Type B pancreatic cell (in vitro differentiated cells): Measurements from ENCODE around the gene SAXO1. TPM values are rescaled to one million over a fixed set of nuclear protein-coding genes. Genes with fewer than 3 reads are reported as not detected.

Experiments
- DNase-seq: peaks from one replicate; pipeline ENCODE4 v3.0.0; 2021; ENCODE audit warnings: mixed read lengths; ENCODE audit not compliant: unreplicated experiment; ENCODE audit errors: extremely low spot score
- H3K27ac Mint-ChIP-seq: 2 replicates; pipeline ENCODE4 v1.8.0; 2021; ENCODE audit warnings: mild to moderate bottlenecking, mixed read lengths
- H3K27me3 Mint-ChIP-seq: 2 replicates; pipeline ENCODE4 v1.8.0; 2021; ENCODE audit warnings: mixed read lengths
- H3K36me3 Mint-ChIP-seq: 2 replicates; pipeline ENCODE4 v1.8.0; 2021; ENCODE audit warnings: mixed read lengths
- H3K4me1 Mint-ChIP-seq: one replicate; pipeline ENCODE4 v1.8.0; 2021; ENCODE audit warnings: mixed read lengths; ENCODE audit not compliant: unreplicated experiment
- H3K4me3 Mint-ChIP-seq: 2 replicates; pipeline ENCODE4 v1.8.0; 2021; ENCODE audit warnings: mild to moderate bottlenecking, mixed read lengths
- H3K9me3 Mint-ChIP-seq: 2 replicates; pipeline ENCODE4 v1.8.0; 2021; ENCODE audit warnings: mixed read lengths
- long read RNA-seq: library from polyadenylated mRNA; unstranded; transcript quantifications from one replicate; pipeline ENCODE4 v2.0.0, GENCODE V29; 2020
- total RNA-seq: library from RNA; stranded (reverse); gene quantifications from 2 replicates; pipeline ENCODE4 v1.2.1, GENCODE V29; 2021; ENCODE audit warnings: low replicate concordance
- TF ChIP-seq, protein P1 (sequence below): fragments of 200-600 bp; sonication (generic); conservative IDR thresholded peaks from 2 replicates; pipeline ENCODE4 v1.5.0; 2021; ENCODE audit warnings: antibody characterized with exemption, mild to moderate bottlenecking

SAXO1 gene, protein sequence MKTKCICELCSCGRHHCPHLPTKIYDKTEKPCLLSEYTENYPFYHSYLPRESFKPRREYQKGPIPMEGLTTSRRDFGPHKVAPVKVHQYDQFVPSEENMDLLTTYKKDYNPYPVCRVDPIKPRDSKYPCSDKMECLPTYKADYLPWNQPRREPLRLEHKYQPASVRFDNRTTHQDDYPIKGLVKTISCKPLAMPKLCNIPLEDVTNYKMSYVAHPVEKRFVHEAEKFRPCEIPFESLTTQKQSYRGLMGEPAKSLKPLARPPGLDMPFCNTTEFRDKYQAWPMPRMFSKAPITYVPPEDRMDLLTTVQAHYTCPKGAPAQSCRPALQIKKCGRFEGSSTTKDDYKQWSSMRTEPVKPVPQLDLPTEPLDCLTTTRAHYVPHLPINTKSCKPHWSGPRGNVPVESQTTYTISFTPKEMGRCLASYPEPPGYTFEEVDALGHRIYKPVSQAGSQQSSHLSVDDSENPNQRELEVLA
- 0.48 TPM in 1 of 2 replicates, not detected in the other for total RNA-seq
- long read RNA-seq, partial matches to known transcripts = 0 of 1 reads
- long read RNA-seq, other reads (novel, unspliced or antisense) = 1 of 1 reads

- peaks cover 5% of the 10 kb centered on the region for H3K9me3 Mint-ChIP-seq
- peaks cover 7% of the 10 kb centered on the region for H3K27me3 Mint-ChIP-seq
- H3K36me3 Mint-ChIP-seq = no peaks in the 10 kb centered on the region
- H3K27ac Mint-ChIP-seq = no peak within 1 kb of the TSS
- no peak for DNase-seq
- peaks cover 6% of the 10 kb centered on the region for H3K4me1 Mint-ChIP-seq
- H3K4me3 Mint-ChIP-seq = no peak within 1 kb of the TSS
- TF ChIP-seq, protein P1, sequence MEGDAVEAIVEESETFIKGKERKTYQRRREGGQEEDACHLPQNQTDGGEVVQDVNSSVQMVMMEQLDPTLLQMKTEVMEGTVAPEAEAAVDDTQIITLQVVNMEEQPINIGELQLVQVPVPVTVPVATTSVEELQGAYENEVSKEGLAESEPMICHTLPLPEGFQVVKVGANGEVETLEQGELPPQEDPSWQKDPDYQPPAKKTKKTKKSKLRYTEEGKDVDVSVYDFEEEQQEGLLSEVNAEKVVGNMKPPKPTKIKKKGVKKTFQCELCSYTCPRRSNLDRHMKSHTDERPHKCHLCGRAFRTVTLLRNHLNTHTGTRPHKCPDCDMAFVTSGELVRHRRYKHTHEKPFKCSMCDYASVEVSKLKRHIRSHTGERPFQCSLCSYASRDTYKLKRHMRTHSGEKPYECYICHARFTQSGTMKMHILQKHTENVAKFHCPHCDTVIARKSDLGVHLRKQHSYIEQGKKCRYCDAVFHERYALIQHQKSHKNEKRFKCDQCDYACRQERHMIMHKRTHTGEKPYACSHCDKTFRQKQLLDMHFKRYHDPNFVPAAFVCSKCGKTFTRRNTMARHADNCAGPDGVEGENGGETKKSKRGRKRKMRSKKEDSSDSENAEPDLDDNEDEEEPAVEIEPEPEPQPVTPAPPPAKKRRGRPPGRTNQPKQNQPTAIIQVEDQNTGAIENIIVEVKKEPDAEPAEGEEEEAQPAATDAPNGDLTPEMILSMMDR = no peak
These were observed at the start of gene SAXO1 for GRCh38 chr9:19033015-19033414. TSS of gene SAXO1 (minus strand) at chr9:19033209. CDS start at chr9:19032908, 301 bp downstream.

GRCh38 chr9:19074836-19075235 lies 41.8 kb upstream of the SAXO1 start:
- peaks cover 35% of the 10 kb centered on the region for H3K36me3 Mint-ChIP-seq
- H3K27ac Mint-ChIP-seq = no peak overlapping the region

DNA sequence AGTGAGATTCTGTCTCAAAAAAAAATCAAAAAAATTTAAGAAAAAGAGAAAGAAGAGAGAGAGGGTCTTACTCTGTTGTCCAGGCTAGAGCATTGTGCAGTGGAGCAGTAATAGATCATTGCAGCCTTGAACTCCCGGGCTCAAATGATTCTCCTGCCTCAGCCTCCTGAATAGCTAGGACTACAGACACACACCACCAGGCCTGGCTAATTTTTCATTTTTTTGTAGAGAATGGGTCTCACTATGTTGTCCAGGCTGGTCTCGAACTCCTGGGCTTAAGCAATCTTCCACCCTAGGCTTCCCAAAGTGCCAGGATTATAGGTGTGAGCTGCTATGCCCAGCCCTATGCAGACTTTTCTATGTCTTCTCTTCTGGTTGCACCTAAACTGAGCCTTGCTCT lies 41.2 kb upstream of the SAXO1 start:
- Mint-ChIP-seq H3K9me3 (no peaks in the 10 kb centered on the region), H3K4me1 (no peaks in the 10 kb centered on the region), H3K4me3 (no peak overlapping the region), H3K27ac (no peak overlapping the region), H3K27me3 (no peaks in the 10 kb centered on the region), H3K36me3 (peaks cover 36% of the 10 kb centered on the region)
- TF ChIP-seq, protein P1 = no peak
- DNase-seq = no peak

More at GRCh38 chr9:19074836-19075235, 41.8 kb upstream of the SAXO1 start:
- H3K4me1 Mint-ChIP-seq = no peaks in the 10 kb centered on the region
- TF ChIP-seq, protein P1 = no peak
- DNase-seq = no peak
- H3K27me3 Mint-ChIP-seq = no peaks in the 10 kb centered on the region
- H3K9me3 Mint-ChIP-seq = no peaks in the 10 kb centered on the region
- H3K4me3 Mint-ChIP-seq = no peak overlapping the region

- DNase-seq = no peak
- TF ChIP-seq, protein P1 = no peak
- no peaks in the 10 kb centered on the region for H3K27me3 Mint-ChIP-seq
- no peaks in the 10 kb centered on the region for H3K4me1 Mint-ChIP-seq
- H3K27ac Mint-ChIP-seq = no peak overlapping the region
- no peak overlapping the region for H3K4me3 Mint-ChIP-seq
- no peaks in the 10 kb centered on the region for H3K9me3 Mint-ChIP-seq
- H3K36me3 Mint-ChIP-seq = peaks cover 50% of the 10 kb centered on the region
These were observed 24.0 kb upstream of the SAXO1 start for GRCh38 chr9:19057033-19057432.

GRCh38 chr9:19050637-19051591 lies 17.9 kb upstream of the SAXO1 start:
- H3K4me1 Mint-ChIP-seq = peaks cover 19% of the 10 kb centered on the region
- no peaks in the 10 kb centered on the region for H3K27me3 Mint-ChIP-seq
- no peaks in the 10 kb centered on the region for H3K9me3 Mint-ChIP-seq
- H3K27ac Mint-ChIP-seq = peak overlapping the region; percentile 97
- TF ChIP-seq, protein P1 = no peak
- peak overlapping the region; percentile 97 for H3K4me3 Mint-ChIP-seq
- DNase-seq = no peak
- peaks cover 7% of the 10 kb centered on the region for H3K36me3 Mint-ChIP-seq
